ENCODE measurements around the gene LOXL3. TPM values are rescaled to one million over a fixed set of nuclear protein-coding genes. Genes with fewer than 3 reads are reported as not detected.

Gene LOXL3
- polyA plus RNA-seq, 1 of the 3 experiments (the other 2 are of a cell fraction) = 47.9 TPM

DNA sequence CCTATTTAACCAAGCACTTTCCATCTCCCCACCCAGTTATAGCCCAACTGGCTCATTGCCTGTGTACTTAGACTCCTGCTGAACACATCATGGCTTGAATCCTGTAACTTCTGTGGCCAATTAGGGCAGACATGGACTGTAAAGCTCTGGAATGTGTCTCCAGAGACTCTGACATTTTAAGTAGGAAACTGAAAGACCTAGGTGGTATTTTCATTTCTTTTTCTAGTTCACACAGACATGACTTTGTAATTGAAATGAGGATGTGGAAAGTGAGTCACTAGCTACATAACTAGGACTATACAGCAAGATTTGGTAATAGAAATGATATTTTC, 13.0 kb upstream of the LOXL3 start (continued):
- TF ChIP-seq REST (IDR thresholded peaks at IDR 0.05; ENCODE audit: low read depth, low read length) (no peak), EP300 (IDR thresholded peaks at IDR 0.05; ENCODE audit: borderline replicate concordance in 1 of 2, low read depth in 1 of 2, low read length in 1 of 2) (peak; percentile 40 to 76; a peak in 3 of 4 replicates), CHD2 (IDR thresholded peaks at IDR 0.05; ENCODE audit: low read length, partially characterized antibody) (no peak), FOSL2 (IDR thresholded peaks at IDR 0.05; ENCODE audit: borderline replicate concordance, low read depth) (peak; percentile 51; the same call in 1 of the 2 replicates), RXRA (IDR thresholded peaks at IDR 0.05; ENCODE audit: borderline replicate concordance, low read depth) (no peak), YY1 (IDR thresholded peaks at IDR 0.05; ENCODE audit: low read depth) (no peak), FOXJ3 (CRISPR knock-in tag; IDR thresholded peaks at IDR 0.05) (no peak), NFIC (IDR thresholded peaks at IDR 0.05; ENCODE audit: borderline replicate concordance) (peak; percentile 48; the same call in 1 of the 2 replicates), MXI1 (IDR thresholded peaks at IDR 0.05; ENCODE audit: low read depth, low read length) (no peak), GATA2 (CRISPR knock-in tag; IDR thresholded peaks at IDR 0.05) (no peak), MEF2A (IDR thresholded peaks at IDR 0.05; ENCODE audit: borderline replicate concordance, low read depth) (no peak), RAD21 (IDR thresholded peaks at IDR 0.05; ENCODE audit: low read length) (no peak), TEAD4 (IDR thresholded peaks at IDR 0.05; ENCODE audit: borderline replicate concordance, insufficient read depth) (peak; percentile 24; the same call in 1 of the 2 replicates), ELF1 (IDR thresholded peaks at IDR 0.05) (no peak), NRF1 (IDR thresholded peaks at IDR 0.05; ENCODE audit: low read depth, low read length) (no peak), FOXM1 (IDR thresholded peaks at IDR 0.05; ENCODE audit: low read depth) (no peak)
- TF ChIP-seq, protein P1, sequence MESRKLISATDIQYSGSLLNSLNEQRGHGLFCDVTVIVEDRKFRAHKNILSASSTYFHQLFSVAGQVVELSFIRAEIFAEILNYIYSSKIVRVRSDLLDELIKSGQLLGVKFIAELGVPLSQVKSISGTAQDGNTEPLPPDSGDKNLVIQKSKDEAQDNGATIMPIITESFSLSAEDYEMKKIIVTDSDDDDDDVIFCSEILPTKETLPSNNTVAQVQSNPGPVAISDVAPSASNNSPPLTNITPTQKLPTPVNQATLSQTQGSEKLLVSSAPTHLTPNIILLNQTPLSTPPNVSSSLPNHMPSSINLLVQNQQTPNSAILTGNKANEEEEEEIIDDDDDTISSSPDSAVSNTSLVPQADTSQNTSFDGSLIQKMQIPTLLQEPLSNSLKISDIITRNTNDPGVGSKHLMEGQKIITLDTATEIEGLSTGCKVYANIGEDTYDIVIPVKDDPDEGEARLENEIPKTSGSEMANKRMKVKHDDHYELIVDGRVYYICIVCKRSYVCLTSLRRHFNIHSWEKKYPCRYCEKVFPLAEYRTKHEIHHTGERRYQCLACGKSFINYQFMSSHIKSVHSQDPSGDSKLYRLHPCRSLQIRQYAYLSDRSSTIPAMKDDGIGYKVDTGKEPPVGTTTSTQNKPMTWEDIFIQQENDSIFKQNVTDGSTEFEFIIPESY (IDR thresholded peaks at IDR 0.05; ENCODE audit: borderline replicate concordance, low read depth) = no peak
- TF ChIP-seq, protein P2, sequence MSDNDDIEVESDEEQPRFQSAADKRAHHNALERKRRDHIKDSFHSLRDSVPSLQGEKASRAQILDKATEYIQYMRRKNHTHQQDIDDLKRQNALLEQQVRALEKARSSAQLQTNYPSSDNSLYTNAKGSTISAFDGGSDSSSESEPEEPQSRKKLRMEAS (IDR thresholded peaks at IDR 0.05; ENCODE audit: low read depth) = no peak
